Right ventricle myocardium inferior (tissue), 1 donor: ENCODE data around the gene POU5F2. TPM values are rescaled to one million over a fixed set of nuclear protein-coding genes. Genes with fewer than 3 reads are reported as not detected.

Source experiments
- ATAC-seq: fragments of 200-7000 bp; cut with Tn5 transposase; one replicate; pipeline ENCODE4 v1.9.1; 2020; ENCODE audit warnings: mild to moderate bottlenecking, moderate library complexity
- DNase-seq: peaks from one replicate; pipeline ENCODE4 v3.0.0; 2021; ENCODE audit errors: missing footprints
- intact Hi-C: fragments of 100-400 bp; cut with DNase I; formaldehyde crosslinking; loops from one replicate; pipeline ENCODE4 v1.11.0; 2022
- total RNA-seq: library from RNA; stranded (reverse); fragmentation: NEBNext Ultra II Directional; extraction: Animal tissue kit (Norgen Biotek cat#: 25700); gene quantifications from one replicate; pipeline ENCODE4 v1.2.1, GENCODE V29; 2021
- donor health status: DM: no; HTN: yes; CAD: no; lungs with severe emphysema.

POU5F2 gene
- total RNA-seq, 1 donor from 2014 or later = 0.32 TPM

DNA sequence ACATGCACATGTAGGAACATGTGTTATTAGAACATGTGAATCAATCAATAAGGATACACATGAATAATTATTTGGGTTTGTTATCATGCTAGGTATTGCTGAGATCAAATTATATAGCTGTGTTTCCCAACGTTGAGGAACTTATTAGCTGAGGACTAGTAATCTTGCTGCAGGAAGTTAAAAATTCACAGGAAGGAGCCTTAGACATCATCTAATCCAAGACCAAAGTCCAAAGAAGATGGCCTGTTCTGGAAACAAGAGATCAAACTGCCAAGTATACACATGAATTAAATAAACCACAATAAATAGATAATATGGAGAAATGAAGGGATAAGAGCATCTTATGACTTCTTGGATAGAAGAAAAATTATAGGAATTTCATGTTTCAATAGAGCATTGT lies 19.9 kb downstream of the POU5F2 start:
- intact Hi-C loops = no loop called here
- DNase-seq (no peak), ATAC-seq (no peak)

DNA sequence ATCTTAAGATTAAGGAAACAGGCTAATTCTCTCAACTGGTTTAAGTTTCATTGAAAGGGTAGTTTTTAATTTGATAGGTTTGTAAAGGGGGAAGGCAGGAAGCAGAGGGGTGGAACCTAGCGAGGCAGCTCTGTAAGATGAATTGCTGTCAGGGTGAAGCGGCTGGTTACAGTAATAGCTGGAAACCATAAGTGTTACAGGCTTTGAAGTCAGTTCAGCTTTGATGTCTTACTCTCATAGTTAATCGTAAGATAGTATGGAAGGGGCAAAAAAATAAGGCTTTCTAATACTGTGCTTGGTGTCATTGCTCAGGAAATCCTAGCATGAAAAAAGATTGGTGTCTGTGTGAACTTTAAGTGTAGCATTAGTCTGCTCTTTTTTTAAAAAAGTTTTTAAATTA lies 20.3 kb downstream of the POU5F2 start:
- intact Hi-C loops = no loop called here
- ATAC-seq (no peak), DNase-seq (no peak)

DNA sequence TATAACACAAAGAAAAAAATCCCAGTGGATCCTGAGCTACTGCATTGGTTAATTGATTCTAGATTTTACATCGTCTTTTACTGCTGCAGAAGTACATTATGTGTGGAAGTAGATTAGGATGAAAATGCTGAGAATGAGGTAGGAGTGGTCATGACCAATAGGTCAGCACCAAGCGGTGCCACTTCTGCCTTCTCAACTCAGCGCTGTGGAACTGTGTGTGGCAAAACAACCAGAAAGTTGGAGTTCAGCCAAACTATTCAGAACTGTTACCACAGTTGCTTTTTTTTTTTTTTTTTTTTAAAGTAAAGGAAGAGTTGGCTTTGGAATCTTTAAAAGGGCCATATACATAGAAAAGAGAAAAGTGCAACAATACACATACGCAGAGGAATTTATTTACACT lies 24.2 kb downstream of the POU5F2 start:
- intact Hi-C loops = no loop called here
- peak; percentile 60 for ATAC-seq
- no peak for DNase-seq

DNA sequence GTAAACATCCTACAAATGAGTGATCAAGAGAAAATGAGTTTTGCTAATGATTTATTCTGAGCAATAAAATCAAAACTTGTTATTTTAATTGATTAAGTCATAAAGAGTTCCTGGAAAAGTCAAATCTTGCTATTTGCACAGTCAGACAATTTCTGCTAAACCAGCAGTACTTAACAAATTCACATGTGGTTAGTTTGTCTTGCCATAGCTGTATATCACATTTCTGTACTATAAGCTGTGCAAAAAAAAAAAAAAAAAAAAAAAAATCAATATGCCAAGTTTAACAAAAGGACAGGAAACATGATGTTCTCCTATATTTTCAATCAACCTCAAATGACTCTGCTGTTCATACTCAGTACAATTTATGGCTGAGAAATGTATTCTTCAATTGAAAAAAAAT lies 24.9 kb downstream of the POU5F2 start:
- intact Hi-C loops = no loop called here
- ATAC-seq (no peak), DNase-seq (no peak)

DNA sequence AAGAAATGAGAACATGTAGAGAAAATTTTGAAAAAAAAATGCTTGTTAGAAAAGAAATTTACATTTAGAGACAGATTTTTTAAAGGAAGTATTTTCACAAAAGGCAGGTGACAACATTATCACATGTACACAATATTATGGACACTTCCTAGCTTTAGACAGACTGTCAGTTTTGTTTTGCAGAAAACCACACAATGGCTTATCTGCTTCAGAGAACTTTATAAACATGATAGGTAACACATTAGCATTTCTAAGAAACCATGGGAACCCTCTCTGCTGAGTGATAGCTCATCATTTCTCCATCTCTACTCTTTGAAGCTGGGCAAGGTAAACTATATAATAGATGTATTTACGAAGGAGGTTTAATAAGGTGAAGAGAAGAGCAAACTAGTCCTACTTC lies 25.6 kb downstream of the POU5F2 start:
- ATAC-seq (no peak), DNase-seq (no peak)
- intact Hi-C loops = no loop called here

DNA sequence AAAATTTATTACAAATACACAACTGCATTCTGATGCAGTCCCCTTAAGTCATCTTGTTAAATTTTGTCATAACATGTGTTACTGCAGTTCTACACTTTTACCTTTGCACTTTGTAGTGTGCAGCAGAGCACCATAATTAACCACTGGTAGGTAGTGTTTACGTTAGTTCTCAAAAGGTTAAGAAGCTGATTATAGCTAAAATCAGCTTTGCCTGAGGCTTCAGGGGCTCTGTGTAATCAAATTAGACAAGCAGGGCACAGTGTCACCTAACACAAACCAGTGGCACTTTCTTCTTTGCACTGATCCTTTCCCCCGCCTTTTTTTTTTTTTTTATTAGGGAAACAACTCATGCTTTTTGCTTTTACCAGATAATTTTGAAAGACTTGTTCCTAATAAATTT lies 26.1 kb downstream of the POU5F2 start:
- no peak for DNase-seq
- ATAC-seq = no peak
- intact Hi-C loops = no loop called here

DNA sequence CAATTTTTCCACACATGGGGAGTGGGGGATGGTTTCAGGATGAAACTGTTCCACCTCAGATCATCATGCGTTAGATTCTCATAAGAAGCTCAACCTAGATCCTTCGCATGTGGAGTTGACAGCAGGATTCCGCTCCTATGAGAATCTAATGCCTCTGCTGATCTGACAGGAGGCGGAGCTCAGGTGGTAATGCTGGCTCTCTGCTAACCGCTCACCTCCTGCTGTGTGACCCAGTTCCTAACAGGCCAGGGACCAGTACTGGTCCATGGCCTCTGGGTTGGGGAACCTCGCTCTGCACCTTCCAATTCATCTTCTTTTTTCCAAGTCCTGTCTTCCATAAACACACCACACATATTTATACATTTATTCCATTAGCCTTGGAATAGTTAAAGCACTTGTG lies 33.0 kb downstream of the POU5F2 start:
- ATAC-seq (no peak), DNase-seq (no peak)
- intact Hi-C loops = no loop called here

DNA sequence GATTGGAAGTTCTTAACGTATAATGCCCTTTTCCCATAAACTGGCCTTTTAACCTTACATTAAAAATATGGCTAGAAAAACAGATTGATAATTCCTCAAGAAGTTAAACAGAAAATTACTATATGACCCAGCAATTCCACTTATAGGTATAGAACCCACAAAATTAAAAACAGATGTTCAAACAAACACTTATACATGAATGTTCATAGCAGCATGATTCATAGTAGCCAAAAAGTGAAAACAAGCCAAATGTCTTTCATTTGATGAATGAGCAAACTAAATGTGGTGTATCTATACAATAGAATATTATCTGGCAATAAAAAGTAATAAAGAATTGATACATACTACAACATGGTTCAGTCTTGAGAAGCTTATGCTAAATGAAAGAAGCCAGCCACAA lies 35.5 kb downstream of the POU5F2 start:
- intact Hi-C loops = no loop called here
- DNase-seq (no peak), ATAC-seq (no peak)

DNA sequence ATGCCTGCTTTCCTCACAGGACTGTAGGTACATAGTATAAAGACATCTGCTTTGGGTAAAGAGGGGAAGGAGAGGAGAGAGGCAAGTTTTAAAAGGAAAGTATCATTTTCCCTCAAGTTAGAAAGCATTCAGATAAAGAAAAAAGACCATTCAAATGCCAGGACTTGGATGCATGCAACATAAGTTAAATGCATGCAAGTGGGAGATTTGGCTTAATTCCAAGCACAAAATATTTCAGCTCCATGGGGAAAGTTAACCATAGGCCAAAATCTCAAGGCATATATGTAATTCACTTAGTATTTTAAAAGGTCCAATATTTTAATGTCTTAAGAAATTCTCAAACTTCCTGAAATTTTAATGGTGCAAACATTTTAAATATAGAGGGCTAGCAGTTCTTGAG lies 36.4 kb downstream of the POU5F2 start:
- intact Hi-C loops = no loop called here
- ATAC-seq (no peak), DNase-seq (no peak)

DNA sequence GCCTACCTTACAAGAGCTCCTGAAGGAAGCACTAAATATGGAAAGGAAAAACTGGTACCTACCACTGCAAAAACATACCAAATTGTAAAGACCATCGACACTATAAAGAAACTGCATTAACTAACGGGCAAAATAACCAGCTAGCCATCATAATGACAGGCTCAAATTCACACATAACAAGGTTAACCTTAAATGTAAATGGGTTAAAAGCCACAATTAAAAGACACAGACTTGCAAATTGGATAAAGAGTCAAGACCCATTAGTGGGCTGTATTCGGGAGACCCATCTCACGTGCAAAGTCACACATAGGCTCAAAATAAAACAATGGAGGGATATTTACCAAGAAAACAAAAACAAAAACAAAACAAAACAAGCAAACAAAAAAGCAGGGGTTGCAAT lies 49.4 kb downstream of the POU5F2 start:
- DNase-seq = no peak
- no peak for ATAC-seq
- intact Hi-C loops = no loop called here

Other genes with a start within 250 kb of the POU5F2 start
- 0.60 TPM for gene NR2F1-AS1, start 160.4 kb downstream of the POU5F2 start, total RNA-seq
- 1.3 TPM for gene NR2F1, start 158.4 kb downstream of the POU5F2 start, total RNA-seq